Lower leg skin (tissue), 3 donors: ENCODE data around the gene FAM184A.

Source experiments
- CTCF ChIP-seq, 3 donors: fragments of 450-650 bp; IDR thresholded peaks; one replicate each; pipeline ENCODE4 v1.5.1; 2016; ENCODE audit warnings: antibody characterized with exemption in 3 of 3, mild to moderate bottlenecking in 3 of 3, moderate library complexity in 2 of 3
- POLR2A ChIP-seq, 2 donors: fragments of 450-650 bp; IDR thresholded peaks; one replicate each; pipeline ENCODE4 v1.6.1; 2016 to 2017; ENCODE audit warnings: antibody characterized with exemption in 2 of 2, mild to moderate bottlenecking in 1 of 2, moderate library complexity in 1 of 2

GRCh38 chr6:119119989-119120388 lies 41.5 kb upstream of the FAM184A start:
- TF ChIP-seq CTCF (IDR thresholded peaks at IDR 0.05): no peak
- TF ChIP-seq POLR2A (IDR thresholded peaks at IDR 0.05): no peak
